Ammon's horn (tissue), 1 donor: ENCODE data around the gene NCKAP5.

Experiments used
- DNase-seq: peaks from one replicate; pipeline ENCODE4 v3.0.0-alpha.2; 2016; ENCODE audit warnings: low spot score

The NCKAP5 gene

DNA sequence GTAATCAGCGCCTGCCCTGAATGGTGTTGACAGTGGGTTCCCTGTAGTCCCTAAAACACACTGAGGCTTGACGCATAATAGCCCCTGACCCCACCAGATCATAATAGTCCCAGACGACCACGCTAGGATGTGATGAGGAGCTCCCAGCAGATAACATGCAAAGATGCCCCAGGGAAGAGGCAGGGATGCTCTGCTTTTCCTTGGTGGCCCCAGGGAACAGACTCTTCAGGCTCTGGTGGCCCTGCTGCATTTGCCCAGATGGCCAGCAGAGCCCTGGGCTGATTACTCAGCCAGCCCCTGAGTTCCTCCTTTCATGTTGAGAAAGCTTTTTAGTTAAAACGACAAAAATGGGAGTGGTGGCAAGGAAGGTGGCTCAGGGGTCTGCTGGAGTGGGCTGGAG is 5.9 kb upstream of the NCKAP5 start:
- DNase-seq = no peak

DNA sequence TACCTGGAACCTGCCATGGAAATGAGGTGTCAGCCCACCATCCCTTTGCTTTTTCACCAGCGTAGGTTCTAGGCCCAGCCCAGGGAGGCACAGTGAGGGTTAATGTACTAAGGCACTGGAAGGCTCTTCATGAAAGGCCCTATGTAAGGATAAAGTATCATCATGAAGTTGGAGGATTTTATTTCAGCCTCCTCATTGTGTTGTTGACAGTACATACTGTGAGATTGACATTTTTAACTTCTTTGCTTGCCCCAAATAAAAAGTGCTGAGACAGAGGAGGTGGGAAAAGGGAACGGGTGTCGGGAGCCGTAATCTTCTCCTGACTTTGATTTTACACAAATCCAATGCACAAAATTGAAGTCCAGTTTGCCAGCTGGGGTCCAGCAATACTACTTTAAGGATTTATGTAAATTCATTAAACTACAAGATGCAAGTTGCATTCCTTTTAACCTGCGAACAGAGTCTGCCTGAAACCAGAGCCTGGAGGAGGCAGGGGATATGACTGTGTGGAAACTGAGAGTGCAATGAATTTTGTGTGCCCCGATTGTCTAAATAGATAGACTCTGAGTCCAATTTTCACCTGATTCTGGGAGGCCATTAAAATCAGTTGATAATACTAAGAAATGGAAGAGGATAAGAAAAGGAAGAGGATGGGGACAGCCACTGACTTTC is 5.4 kb upstream of the NCKAP5 start:
- DNase-seq = no peak

DNA sequence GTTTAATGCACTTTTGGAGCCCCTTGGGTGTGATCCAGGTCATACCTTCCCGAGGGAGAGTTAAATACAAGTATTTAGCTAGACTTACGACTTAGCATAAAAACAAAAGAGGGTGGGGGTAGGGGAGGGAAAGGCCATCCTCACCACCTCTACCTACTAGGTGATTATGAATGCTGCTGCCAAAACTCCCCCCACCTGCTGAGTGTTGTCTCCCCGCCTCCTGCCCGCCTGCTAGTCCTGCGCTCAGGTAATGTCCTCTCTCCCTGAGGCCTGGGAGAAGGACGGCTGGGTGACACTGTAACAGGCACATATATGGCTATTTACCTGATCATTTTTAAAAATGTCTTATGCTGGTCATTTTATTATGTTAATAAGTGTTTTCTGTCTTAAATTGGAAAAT is 3.0 kb upstream of the NCKAP5 start:
- DNase-seq = no peak

DNA sequence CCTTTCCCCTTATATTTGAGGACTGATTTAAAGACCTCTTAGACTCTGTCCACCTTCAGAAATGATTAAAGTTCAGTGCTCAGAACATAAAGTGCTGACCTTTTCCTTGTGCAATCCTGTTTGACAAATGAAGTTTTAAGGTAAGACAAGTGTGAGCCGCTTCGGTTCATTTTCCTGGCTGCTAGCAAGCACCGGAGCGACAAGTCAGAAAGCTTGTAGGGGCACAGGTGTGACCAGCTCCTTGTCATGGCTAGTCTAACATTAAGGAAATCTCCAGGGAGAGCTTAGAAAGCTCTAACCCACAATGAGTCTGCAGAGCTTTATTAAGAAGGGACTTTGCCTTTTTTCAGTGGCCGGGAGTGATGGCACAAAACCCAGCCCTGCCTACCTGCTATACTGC is 2.3 kb upstream of the NCKAP5 start:
- no peak for DNase-seq

DNA sequence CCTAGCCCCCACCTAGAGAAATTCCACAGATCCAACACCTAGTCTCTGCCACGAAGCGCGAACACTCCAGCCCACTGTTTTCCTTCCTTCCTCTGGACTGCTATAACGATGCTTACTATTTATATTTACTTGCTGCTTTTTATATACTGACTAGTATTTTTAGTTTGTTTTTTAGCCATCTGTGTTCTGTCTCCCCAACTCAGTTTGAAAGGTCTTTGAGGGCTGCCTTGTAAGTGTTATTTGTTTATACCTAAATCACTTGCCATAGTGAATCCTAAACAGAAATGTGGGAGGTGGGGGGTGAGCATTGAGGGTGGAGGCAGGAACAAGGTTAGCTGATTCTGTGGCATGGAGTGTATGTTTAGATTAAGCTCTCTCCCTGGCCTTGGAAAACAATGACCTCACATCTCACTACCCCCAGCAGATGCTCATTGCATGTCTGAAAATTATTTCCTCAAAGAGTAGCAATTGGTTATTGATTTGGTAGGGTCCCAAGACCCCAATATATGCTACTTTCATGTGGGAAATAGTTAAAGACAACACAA is 1.1 kb upstream of the NCKAP5 start:
- DNase-seq = no peak

DNA sequence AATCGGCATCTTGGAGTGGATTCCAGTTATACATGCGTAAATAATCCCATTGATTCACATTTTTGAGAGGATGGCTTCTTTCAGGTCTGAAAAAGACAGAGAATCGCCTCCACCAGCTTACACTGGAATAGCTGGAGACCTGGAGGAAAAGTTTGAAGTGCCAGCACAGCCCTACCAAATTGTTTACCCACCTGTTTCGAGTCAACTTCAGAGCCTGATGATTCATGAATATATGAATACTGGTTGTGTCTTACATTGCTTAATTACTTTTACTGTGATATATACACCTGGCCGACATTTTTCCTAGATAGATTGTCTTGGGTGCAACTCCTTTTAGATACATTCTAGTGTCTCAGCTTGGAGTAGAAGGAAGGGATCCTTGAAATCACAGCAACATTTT is 335 bp upstream of the NCKAP5 start:
- no peak for DNase-seq

DNA sequence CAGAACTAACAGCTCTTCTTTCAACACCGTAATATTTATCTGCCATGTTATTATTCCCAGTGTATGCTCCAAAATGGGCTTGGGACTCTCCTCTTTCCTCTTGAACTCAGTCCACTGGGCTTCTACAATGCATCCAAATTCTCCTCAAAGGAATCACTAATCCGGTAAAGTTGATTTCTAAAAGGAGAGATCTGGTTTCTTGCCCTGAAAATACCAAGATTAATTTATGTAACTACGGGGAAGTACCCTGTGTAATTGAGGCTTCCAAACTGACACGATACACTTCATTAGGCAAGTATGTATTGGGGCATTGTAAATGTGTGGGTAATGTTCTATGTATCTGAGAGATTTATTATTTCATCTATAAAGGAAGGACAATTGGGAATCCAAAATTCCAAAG is 5.7 kb downstream of the NCKAP5 start:
- DNase-seq = no peak

DNA sequence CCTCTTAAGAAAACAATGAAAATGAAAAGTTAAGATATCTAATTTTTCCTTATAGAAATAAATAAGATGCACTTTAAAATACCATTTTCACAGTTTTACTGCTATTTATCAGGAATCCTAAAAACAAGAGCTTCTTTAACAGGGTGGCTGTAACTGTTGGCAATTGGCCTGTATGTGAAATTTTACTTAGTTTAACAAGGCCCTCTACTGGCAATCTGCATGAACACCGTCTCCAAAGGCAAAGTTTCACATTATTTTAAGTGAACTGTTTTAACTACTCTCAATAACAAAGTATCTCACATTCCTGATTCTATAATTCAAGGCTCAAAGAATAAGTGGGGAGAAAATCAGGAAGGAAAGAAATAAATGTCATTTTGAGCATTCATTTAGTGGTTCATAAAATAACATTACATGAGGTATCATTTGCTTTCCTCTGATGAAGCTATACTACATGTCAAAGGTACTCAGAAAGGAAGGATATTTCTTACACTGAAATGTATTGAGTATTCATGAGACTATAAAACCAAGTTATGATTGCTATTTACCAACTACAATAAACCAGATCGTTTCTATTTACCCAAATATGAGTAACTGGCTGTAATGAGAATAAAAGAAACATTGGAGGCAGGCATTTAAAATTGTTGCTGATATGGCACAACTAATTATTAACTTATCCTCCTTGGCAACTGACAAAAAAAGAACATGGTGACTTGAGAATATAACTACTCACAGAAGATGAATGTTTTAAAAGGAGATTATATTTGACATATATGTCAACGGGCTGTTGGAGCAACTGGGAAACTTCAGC is 7.0 kb downstream of the NCKAP5 start:
- peak; percentile 85 for DNase-seq

DNA sequence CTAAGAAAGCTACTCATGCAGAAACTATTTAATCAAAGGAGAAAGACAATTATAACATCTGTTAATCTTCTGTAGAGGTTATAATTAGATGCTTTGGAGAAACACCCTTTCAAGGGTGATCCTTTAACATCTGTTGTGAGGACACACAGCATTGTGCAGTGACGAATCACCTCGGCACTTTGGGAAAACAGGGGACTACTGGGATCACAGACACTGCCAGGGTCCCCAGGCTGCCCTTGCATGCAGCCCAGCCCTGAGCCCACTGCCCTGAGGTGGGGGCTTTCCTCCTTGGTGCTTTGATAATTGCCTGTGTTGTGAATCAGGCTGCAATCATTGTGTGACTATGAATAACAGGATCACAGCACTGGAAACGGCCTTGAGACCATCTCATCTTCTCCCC is 10.6 kb downstream of the NCKAP5 start:
- no peak for DNase-seq

DNA sequence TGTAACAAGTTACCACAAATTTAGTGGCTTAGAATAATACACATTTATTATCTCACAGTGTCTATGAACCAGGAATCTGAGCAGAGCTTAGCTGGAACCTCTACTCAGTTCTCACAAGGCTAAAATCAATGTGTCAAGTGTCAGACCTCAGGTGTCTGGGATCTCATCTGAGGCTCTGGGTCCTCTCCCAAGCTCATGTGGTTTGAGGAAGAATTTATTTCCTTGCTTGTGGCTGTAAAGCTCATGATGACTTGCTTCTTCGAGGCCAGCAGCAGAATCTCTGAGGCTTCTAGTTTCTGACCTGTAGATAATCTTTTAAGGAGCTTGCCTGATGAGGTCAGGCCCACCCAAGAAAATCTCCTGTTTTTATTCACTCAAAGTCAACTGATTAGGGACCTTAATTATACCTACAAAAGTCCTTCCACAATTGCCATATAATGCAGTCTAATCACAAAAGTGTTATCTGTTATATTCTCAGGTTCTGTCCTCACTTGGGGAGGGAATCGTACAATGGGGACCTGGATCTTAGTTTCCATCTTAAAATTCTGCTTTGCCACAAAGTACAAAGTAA is 14.3 kb downstream of the NCKAP5 start:
- no peak for DNase-seq

DNA sequence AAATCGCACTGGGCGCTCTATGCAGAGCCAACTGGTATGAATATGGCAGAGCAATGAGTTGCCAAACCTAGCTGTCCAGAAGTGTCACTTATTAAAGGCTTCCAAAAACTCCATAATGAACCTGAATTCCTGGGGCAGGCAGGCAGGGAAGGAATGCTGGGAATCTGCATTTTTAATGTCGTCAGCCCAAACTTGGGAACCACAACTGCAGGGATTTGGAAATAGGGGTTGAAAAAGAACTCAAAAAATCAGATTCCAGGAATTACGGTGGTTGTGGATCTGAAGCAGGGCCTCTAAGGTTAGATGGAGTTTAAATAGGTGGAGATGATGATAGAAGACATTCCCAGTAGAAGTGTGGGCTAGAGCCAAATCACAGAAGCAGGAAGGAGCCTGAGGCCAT is 15.0 kb downstream of the NCKAP5 start:
- no peak for DNase-seq

DNA sequence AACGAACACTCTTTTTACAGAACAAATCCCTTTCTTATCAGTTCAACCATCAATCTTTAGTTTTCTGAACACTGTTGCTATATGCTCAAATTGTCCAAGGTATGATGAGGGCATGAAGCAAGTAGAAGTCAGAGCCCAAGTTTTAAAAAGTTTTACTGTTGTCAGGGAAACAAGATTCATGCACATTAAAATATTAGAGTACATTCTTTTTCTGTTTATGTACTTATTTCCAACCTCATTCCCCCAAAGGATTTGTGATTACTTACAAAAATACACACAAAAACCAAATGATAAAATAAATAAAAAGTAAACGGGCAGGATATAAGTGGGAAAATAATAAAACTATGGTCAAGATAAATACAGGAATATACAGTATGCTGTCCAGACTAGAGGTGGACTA is 15.4 kb downstream of the NCKAP5 start:
- no peak for DNase-seq

DNA sequence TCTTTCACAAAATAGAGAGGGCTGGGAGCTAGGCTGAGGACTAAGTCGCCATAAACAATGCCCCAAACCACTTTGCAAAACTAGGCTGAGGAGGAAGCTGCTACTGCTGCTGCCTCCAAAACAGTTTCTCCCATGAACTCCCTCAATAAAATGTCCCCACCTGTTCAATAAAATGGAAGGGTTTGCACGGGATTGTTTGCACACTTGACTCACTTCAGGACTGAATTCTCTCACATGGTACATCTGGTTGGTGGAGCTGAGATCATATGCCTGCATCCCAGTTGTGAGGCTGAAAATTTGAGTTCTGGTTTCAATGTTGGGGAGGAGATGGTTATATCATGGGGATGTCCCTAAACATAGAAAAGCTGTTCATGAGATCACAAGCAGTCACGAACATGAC is 26.5 kb downstream of the NCKAP5 start:
- DNase-seq = no peak

DNA sequence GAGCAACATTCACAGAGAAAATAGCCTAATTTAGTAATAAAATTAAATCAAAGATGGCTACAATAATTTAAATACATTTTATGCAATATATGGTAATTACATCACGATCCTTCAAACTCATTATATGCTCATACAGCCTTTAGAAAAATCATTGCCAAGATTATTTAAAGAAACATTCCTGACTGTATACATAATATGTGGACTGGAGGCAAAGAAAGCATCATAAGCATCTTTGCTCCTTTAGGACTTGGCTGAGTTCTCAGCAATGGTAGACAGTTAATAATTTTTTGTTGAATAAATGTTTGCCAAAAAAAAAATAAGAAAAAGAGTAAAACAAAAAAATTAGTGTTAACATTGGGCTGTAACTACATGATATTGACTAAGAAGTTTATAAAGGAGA is 26.9 kb downstream of the NCKAP5 start:
- DNase-seq = no peak

DNA sequence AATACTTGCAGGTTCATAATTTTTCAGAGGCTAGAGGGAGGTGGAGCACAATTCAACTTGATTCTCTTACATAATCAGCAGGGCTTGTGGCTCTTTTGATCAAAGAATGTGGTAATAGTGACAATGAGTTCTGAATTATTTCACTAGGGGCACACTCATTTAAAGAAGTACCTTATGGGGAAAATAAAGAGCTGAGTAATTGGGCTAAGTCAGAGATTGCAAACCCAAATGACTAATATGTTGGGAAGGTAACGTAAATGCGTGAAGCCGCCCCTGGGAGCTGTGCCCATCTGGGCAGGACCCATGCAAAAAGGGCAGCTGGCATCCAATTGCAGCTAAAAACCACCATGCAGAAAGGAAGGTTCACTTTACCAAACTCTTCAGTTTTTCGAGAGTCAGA is 35.3 kb downstream of the NCKAP5 start:
- no peak for DNase-seq

DNA sequence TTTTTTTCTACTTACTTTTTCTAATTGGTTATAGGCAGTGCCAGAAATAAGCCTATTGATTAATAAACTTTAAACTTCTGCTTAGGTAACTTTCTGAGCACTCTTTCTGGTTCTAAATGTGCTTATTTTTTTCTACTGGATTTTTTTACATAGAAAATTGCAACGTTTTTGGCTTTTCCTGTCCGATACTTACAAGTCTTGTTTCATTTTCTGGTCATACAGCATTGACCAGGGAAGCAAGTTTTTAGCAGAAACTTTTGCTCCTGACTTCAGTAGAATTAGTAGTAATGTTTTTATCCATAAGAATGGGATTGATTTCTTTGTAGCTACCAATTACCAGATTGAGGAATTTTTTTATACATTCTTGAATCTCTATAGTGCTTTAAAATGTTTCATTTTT is 36.9 kb downstream of the NCKAP5 start:
- no peak for DNase-seq

DNA sequence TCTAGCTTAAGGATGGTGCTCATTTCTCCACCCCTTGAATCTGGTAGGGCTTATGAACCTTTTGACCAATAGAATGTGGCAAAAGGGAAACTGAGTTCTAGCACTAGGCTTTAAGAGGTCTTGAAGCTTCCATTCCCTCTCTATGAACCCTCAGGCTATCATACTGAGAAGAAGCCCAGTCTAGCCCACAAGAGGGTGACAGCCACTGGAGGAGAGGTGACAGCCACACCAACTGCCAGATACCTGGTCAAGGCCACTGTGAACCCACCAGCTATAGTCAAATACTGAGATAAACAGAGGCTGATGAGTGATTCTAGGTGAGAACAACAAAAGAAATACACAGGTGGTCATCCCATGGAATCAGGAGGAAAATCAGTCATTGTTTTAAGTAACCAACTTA is 37.6 kb downstream of the NCKAP5 start:
- DNase-seq = no peak

DNA sequence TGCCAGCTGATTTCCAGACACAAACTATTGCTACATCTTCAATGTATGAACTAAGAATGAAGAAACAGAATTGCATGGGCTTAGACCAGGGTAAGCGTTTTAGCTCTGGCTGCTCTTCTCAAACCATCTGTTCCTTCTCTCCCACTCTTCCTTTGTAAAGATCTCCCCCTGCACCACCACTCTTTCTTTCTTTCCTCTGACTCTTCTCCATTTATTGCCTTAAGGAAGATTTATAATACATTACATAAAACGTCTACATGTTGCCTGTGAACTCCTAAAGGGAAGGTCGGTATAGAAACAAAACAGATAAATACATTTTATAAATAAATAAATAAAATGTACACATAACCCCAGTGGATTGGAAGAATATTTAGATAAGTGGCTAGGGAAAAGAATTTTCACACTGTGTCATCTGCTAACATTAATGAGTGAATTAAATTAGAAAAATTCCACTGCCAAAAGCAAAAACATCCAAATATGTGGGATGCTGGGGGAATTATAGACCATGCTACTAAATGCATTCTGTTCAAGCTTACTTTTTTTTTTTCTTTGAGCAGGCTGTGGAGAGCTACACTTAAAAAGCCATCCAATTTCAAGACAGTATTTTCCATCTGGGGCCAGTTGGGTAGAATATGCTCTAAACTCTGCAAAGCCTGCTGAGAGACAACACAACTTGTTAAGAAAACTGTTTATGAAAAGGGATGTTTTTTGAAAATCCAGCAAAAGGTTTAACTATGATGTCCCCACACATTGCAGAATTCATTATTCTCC is 41.5 kb downstream of the NCKAP5 start:
- peak; percentile 19 for DNase-seq

DNA sequence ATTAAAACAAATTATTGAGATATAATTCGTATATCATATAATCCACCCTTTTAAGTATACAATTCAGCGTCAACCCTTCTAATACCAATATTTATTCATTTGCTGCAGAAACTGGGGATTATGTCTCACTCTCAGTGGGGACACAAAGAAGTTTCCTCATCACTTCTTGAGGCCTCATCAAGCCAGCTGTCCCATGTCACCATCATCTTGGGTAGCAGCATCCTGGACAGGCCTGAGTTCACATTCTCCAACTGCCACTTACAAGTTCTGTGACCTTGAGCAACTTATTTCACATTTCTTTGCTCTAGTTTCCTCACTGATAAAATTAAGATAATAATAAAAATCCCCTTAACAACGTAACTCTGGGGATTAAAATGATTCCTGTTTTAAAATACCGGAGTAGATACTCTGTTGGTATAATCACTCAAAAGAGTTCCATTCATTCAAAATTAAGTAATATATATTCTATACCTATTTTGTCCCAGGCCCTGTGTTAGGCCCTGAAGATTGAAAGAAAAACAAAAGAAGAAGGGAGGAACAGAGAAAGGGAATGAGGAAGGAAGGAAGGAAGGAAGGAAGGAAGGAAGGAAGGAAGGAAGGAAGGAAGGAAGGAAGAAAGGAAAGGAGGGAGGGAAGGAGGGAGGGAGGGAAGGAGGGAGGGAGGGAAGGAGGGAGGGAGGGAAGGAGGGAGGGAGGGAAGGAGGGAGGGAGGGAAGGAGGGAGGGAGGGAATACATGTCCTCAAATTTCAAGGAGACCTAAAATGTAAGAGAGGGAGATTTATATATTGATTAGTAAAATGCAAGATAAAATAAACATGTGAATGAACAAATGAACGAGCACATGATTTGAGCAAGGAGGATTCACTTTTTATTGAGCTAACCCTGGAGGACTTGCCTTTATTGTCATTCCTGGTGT is 42.4 kb downstream of the NCKAP5 start:
- DNase-seq = no peak

DNA sequence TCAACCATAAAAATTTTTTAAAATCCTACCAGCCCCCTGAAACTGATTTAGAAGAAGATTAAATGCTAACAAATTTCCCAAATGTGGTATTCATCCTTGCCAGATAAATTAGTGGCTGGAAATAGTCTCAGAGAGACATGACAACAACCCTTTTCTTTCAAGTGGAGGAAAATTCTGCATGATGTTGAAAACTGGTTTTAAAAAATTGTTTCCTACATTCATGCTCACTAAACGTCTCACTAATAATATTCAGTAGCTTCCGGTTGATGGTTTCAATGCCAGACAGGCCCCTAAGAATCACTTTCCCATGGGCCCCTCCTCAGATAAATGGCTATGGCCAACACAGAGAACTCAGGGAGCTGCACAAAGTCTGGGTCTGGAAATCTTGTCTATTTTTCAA is 43.2 kb downstream of the NCKAP5 start:
- no peak for DNase-seq

DNA sequence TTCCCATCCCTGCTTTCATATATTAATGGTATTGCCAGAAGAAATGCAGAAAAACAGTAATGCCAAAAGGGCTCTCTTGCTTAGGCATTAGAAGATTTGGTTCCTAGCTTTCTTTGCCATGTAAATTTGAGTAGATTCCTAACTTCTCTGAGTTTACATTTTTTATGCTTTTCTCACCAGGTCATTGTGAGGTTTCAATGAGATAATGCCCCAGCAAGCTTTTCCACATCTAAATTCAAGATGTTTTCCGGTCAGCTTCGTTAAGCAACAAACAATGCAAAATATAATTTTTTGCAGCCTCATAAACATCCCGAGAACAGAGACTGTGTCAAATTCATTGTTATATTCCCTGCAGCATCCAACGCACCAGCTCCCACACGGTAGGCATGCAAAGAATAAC is 44.9 kb downstream of the NCKAP5 start:
- DNase-seq = no peak
